VCaP (cell line): ENCODE data around the gene DIMT1.

Experiments
- H3K27ac ChIP-seq: fragments of 450-650 bp; 2 replicates; pipeline ENCODE4 v1.5.1; 2017
- TF ChIP-seq, protein P1 (sequence below): fragments of 450-650 bp; conservative IDR thresholded peaks from 2 replicates; pipeline ENCODE4 v1.5.1; 2017; ENCODE audit warnings: mild to moderate bottlenecking, moderate library complexity

Gene DIMT1

DNA sequence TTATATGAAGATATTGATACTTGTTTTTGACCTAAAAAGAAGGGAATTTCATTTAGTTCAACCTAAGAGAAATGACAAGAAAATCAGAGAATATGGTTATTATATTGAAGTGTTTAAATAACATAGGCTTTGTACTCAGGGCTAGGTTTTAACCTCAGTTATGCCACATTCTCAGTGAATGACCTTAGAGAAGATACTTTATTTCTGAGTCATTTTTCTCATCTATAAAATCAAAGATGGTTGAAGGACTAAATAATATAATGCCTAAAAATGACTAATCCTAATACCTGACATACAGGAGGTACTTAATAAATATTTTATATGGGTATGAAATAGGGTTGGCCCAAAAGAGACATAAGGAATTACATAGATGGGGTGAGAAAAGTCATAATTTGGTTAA lies 32.3 kb downstream of the DIMT1 start:
- TF ChIP-seq, protein P1, sequence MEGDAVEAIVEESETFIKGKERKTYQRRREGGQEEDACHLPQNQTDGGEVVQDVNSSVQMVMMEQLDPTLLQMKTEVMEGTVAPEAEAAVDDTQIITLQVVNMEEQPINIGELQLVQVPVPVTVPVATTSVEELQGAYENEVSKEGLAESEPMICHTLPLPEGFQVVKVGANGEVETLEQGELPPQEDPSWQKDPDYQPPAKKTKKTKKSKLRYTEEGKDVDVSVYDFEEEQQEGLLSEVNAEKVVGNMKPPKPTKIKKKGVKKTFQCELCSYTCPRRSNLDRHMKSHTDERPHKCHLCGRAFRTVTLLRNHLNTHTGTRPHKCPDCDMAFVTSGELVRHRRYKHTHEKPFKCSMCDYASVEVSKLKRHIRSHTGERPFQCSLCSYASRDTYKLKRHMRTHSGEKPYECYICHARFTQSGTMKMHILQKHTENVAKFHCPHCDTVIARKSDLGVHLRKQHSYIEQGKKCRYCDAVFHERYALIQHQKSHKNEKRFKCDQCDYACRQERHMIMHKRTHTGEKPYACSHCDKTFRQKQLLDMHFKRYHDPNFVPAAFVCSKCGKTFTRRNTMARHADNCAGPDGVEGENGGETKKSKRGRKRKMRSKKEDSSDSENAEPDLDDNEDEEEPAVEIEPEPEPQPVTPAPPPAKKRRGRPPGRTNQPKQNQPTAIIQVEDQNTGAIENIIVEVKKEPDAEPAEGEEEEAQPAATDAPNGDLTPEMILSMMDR, result no peak
- no peak overlapping the region for H3K27ac ChIP-seq

DNA sequence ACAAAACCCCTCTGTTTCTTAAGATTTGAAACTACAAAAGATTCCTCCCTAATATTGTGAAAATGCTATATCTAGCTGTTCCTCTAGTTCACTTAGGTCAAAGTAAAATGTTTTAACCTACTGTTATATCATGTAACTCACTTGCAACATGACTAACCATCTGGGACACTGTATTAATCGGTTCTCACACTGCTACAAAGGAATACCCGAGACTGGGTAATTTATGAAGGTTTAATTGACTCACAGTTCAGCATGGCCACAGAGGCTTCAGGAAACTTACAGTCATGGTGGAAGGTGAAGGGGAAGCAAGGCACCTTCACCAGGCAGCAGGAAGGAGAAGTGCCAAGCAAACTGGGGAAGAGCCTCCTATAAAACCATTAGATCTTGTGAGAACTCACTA lies 34.7 kb downstream of the DIMT1 start:
- TF ChIP-seq, protein P1, result no peak
- no peak overlapping the region for H3K27ac ChIP-seq

DNA sequence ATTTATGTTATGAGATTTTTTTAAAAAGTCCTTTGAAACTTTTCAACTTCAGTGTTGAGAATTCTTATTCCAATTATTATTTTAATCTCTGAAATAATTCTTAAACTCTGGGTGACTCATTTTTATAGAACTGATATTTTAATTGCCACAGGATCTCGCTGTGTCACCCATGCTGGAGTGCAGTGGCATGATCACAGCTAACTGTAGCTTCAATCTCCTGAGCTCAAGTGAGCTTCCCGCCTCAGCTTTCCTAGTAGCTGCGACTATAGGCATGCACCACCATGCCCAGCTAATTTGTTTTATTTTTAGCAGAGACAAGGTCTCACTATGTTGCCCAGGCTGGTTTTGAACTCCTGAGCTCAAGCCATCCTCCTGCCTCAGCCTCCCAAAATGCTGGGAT lies 41.0 kb downstream of the DIMT1 start:
- TF ChIP-seq, protein P1, result no peak
- H3K27ac ChIP-seq, result no peak overlapping the region

DNA sequence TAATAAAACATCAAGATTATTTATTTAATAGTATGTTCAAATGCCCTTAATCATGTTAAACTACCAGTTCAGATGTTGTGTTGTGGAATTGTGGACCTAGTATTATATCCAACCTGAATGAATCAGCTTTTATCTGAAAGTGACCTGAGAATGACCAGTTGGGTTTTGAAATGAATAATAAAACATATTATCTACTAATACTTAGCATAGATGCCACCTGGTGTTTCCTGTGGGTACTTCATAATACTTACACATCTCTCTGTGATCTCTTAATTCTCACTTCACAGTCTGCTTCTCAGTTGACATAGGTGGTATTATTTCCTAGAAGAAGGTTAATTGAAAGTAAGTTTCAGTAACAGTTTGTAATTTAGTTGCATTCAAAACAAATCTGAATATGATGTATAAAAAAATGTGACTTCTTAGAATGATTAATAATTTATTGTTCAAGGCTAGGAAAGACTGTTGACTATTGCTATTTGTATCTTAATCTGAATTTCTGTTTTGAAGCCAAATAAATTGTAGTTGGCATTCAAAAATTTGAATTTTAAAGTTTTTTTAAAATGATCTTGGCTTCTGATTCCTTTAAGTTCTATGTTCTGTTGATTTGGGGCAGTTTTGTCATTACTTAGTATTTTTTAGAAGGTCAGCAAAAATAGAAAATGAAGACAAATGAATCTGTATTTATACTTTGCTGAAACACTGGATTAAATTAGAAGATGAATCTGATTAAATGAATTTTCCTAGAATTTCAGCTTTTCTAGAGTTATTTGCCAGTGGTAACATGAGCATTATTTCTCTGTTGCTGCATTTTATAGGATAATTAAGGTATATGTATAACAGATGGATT lies 49.5 kb downstream of the DIMT1 start:
- H3K27ac ChIP-seq, result no peak overlapping the region
- TF ChIP-seq, protein P1, result peak; percentile 79

DNA sequence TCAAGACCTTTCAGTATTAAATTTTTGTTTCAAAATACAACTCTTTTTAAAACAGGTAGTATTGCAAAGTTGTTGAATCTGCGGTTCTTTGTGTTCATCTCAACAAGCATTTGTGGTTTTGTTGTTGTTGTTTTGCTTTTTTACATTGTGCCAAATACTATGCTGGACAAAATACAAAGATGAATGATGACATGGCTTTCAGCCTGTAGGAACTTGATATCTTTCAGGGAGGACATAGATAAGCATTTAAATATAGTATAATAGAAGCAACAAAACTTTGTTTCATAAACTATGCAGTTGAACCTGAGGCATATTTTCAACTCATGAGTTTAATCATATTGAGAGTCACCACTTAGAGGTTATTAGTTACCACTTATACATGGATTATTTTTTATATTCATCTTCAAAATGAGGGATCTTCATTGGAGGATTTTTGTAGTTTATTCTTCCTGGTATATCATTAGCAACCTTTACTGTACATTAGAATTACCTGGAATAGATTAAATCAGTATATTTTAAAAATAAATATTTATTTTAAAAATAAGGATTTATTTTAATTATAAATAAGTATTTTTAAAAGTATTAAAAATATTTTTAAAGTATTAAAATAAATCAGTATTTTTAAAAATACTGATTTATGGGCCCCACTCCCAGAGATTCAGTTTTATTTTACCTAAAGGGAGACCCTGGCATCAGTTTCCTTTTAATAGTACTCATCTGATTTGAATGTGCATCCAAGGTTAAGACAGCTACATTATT lies 54.8 kb downstream of the DIMT1 start:
- H3K27ac ChIP-seq, result no peak overlapping the region
- TF ChIP-seq, protein P1, result no peak

DNA sequence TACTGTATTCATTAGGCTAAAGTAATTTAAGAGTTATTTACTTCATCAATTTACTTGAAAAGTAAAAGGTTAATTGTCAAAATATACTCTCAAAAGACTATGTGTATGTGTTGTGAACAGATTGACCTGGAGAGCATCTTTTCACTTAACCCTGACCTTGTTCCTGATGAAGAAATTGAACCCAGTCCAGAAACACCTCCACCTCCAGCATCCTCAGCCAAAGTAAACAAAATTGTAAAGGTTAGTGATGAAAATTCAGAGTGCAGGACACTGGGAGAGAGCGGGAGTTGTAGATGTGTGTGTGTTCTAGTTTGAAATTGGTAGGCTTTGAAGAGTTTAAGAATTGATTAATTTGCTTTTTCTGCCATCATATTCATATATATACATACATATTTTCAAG lies 55.8 kb downstream of the DIMT1 start:
- H3K27ac ChIP-seq, result no peak overlapping the region
- TF ChIP-seq, protein P1, result no peak

DNA sequence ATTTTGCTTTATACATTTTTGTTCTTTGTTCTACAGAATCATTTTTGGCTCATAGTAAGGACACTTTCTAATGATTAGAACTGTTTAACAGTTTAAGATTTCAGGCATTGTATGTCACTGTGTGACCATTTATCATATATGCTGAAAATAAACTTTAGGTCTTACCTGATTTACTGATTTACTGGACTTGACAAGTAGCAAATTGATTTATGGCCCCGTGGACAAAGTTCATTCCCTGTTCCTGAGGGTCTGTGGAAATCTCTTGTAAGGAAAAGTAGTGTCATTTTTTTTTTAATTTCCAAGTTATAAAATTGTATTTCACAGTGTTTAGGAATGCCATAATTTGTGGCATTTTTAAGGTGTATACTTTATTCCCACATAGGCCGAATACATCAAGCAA lies 57.0 kb downstream of the DIMT1 start:
- H3K27ac ChIP-seq, result no peak overlapping the region
- TF ChIP-seq, protein P1, result no peak
